Neural cell (in vitro differentiated cells): ENCODE results near the gene TMEM92. TPM values are rescaled to one million over a fixed set of nuclear protein-coding genes. Genes with fewer than 3 reads are reported as not detected.

Experiments used
- H2AFZ ChIP-seq: fragments of 200-600, 300-800 bp; sonication (generic), shearing (Covaris generic); 2 replicates; pipeline ENCODE4 v1.6.0; 2014; ENCODE audit warnings: low read depth, mild to moderate bottlenecking, antibody characterized with exemption, low read length, moderate library complexity
- H3F3A ChIP-seq: fragments of 200-600 bp; shearing (Covaris generic); 2 replicates; pipeline ENCODE4 v1.6.1; 2016; ENCODE audit warnings: mild to moderate bottlenecking, moderate library complexity, mixed read lengths, antibody characterized with exemption, low read length; ENCODE audit not compliant: insufficient read depth, poor library complexity, severe bottlenecking
- H3K27ac ChIP-seq: fragments of 200-600, 300-800 bp; sonication (generic), shearing (Covaris generic); 2 replicates; pipeline ENCODE4 v1.5.1; 2014; ENCODE audit warnings: mild to moderate bottlenecking, low read length, moderate library complexity
- H3K27me3 ChIP-seq: fragments of 300-800, 200-600 bp; sonication (generic), shearing (Covaris generic); 2 replicates; pipeline ENCODE4 v1.6.0; 2014; ENCODE audit warnings: mild to moderate bottlenecking, low read depth, low read length, moderate library complexity; ENCODE audit not compliant: insufficient read depth
- H3K36me3 ChIP-seq: fragments of 300-800, 200-600 bp; sonication (generic), shearing (Covaris generic); 2 replicates; pipeline ENCODE4 v1.5.1; 2014; ENCODE audit warnings: mild to moderate bottlenecking, antibody characterized with exemption, low read length, moderate library complexity; ENCODE audit not compliant: insufficient read depth
- H3K4me2 ChIP-seq: fragments of 300-800, 200-600 bp; sonication (generic), shearing (Covaris generic); 2 replicates; pipeline ENCODE4 v1.6.0; 2014; ENCODE audit warnings: mild to moderate bottlenecking, low read length
- H3K4me3 ChIP-seq: fragments of 300-800, 200-600 bp; sonication (generic), shearing (Covaris generic); 2 replicates; pipeline ENCODE4 v1.5.1; 2014; ENCODE audit warnings: mild to moderate bottlenecking, low read length, moderate library complexity
- H3K79me2 ChIP-seq: fragments of 200-600 bp; shearing (Covaris generic); replicated peaks from 2 replicates; pipeline ENCODE4 v1.6.0; 2014; ENCODE audit warnings: mild to moderate bottlenecking, low read length, moderate library complexity; ENCODE audit not compliant: insufficient read depth
- H3K9ac ChIP-seq: fragments of 300-800, 200-600 bp; sonication (generic), shearing (Covaris generic); 2 replicates; pipeline ENCODE4 v1.6.1; 2016; ENCODE audit warnings: mild to moderate bottlenecking, low read length, mixed read lengths
- H3K9me2 ChIP-seq: fragments of 200-600 bp; shearing (Covaris generic); 2 replicates; pipeline ENCODE4 v1.6.1; 2016; ENCODE audit warnings: mild to moderate bottlenecking, low read length, mixed read lengths; ENCODE audit not compliant: insufficient read depth
- H3K9me3 ChIP-seq: fragments of 200-600, 300-800 bp; sonication (generic), shearing (Covaris generic); 2 replicates; pipeline ENCODE4 v1.6.1; 2016; ENCODE audit warnings: mild to moderate bottlenecking, mixed run types, low read length, moderate library complexity, mixed read lengths
- H4K20me1 ChIP-seq: fragments of 200-600 bp; shearing (Covaris generic); 2 replicates; pipeline ENCODE4 v1.6.1; 2016; ENCODE audit warnings: mild to moderate bottlenecking, mixed run types; ENCODE audit not compliant: insufficient read depth
- CTCF ChIP-seq: fragments of 450-650 bp; IDR thresholded peaks from 2 replicates; pipeline ENCODE4 v1.5.1; 2014; ENCODE audit warnings: antibody characterized with exemption, mild to moderate bottlenecking, moderate library complexity; ENCODE audit not compliant: poor library complexity, severe bottlenecking
- EP300 ChIP-seq: fragments of 450-650 bp; conservative IDR thresholded peaks from 2 replicates; pipeline ENCODE4 v1.6.1; 2014; ENCODE audit warnings: antibody characterized with exemption, mild to moderate bottlenecking, moderate library complexity; ENCODE audit not compliant: poor library complexity, severe bottlenecking
- EZH2 ChIP-seq: fragments of 200-600, 300-800 bp; shearing (Covaris generic), sonication (generic); IDR thresholded peaks from 2 replicates; pipeline ENCODE4 v1.6.1; 2014; ENCODE audit warnings: antibody characterized with exemption, low read length, borderline replicate concordance, mild to moderate bottlenecking; ENCODE audit not compliant: insufficient read depth, poor library complexity, severe bottlenecking
- MXI1 ChIP-seq: fragments of 450-650 bp; conservative IDR thresholded peaks from 2 replicates; pipeline ENCODE4 v1.6.1; 2014; ENCODE audit warnings: antibody characterized with exemption, mild to moderate bottlenecking; ENCODE audit not compliant: poor library complexity, severe bottlenecking
- POLR2AphosphoS5 ChIP-seq: IDR thresholded peaks from 2 replicates; pipeline ENCODE4 v1.6.1; 2012
- RAD21 ChIP-seq: fragments of 450-650 bp; conservative IDR thresholded peaks from 2 replicates; pipeline ENCODE4 v1.6.1; 2014; ENCODE audit warnings: antibody characterized with exemption, mild to moderate bottlenecking, moderate library complexity
- REST ChIP-seq: IDR thresholded peaks from 2 replicates; pipeline ENCODE4 v1.6.1; 2012; ENCODE audit warnings: borderline replicate concordance
- SMC3 ChIP-seq: fragments of 450-650 bp; conservative IDR thresholded peaks from 2 replicates; pipeline ENCODE4 v1.6.1; 2014; ENCODE audit warnings: antibody characterized with exemption, mild to moderate bottlenecking, moderate library complexity; ENCODE audit not compliant: poor library complexity
- TAF1 ChIP-seq: IDR thresholded peaks from 2 replicates; pipeline ENCODE4 v1.6.1; 2012; ENCODE audit warnings: low read depth
- polyA plus RNA-seq: library from polyadenylated mRNA; depleted of rRNA; stranded (reverse); fragments of >200 nt; gene quantifications from 2 replicates; pipeline ENCODE4 v1.2.3, GENCODE V29; 2014

Gene TMEM92
- polyA plus RNA-seq, 1 donor from 2014 or later: not detected

- no peaks in the 10 kb centered on the region for H3K27me3 ChIP-seq
- no peaks in the 10 kb centered on the region for H3K79me2 ChIP-seq
- no peak overlapping the region for H3K4me3 ChIP-seq
- H3K9me2 ChIP-seq: no peaks in the 10 kb centered on the region
- no peaks in the 10 kb centered on the region for H4K20me1 ChIP-seq
- no peak overlapping the region for H3K27ac ChIP-seq
- no peak overlapping the region for H2AFZ ChIP-seq
- H3K36me3 ChIP-seq: no peaks in the 10 kb centered on the region
- H3K9me3 ChIP-seq: peaks cover 10% of the 10 kb centered on the region
- H3F3A ChIP-seq: no peaks in the 10 kb centered on the region
- TF ChIP-seq SMC3 (no peak), TAF1 (no peak), REST (no peak), CTCF (no peak), RAD21 (no peak), EP300 (no peak), EZH2 (no peak), POLR2AphosphoS5 (no peak), MXI1 (no peak)
- no peak overlapping the region for H3K4me2 ChIP-seq
- H3K9ac ChIP-seq: no peak overlapping the region
These were observed 26.0 kb upstream of the TMEM92 start for GRCh38 chr17:50248255-50248654.

- no peaks in the 10 kb centered on the region for H3K36me3 ChIP-seq
- no peak overlapping the region for H3K4me2 ChIP-seq
- no peaks in the 10 kb centered on the region for H3K27me3 ChIP-seq
- peaks cover 10% of the 10 kb centered on the region for H3K9me3 ChIP-seq
- H3K9ac ChIP-seq: no peak overlapping the region
- no peaks in the 10 kb centered on the region for H3K79me2 ChIP-seq
- no peaks in the 10 kb centered on the region for H3K9me2 ChIP-seq
- H3K4me3 ChIP-seq: no peak overlapping the region
- H2AFZ ChIP-seq: no peak overlapping the region
- H3F3A ChIP-seq: no peaks in the 10 kb centered on the region
- H3K27ac ChIP-seq: no peak overlapping the region
- H4K20me1 ChIP-seq: no peaks in the 10 kb centered on the region
- TF ChIP-seq EP300 (no peak), MXI1 (no peak), RAD21 (no peak), EZH2 (no peak), TAF1 (no peak), SMC3 (no peak), POLR2AphosphoS5 (no peak), CTCF (no peak), REST (no peak)
These were observed 21.5 kb upstream of the TMEM92 start for GRCh38 chr17:50252781-50253180.
